Epithelial cell of proximal tubule (primary cell): ENCODE measurements around the gene RAB11FIP3. TPM values are rescaled to one million over a fixed set of nuclear protein-coding genes. Genes with fewer than 3 reads are reported as not detected.

Experiments used
- DNase-seq: peaks from one replicate; pipeline ENCODE4 v3.0.0-alpha.2; 2011; ENCODE audit warnings: low read depth
- H3K4me3 ChIP-seq: 2 replicates; pipeline ENCODE4 v1.5.1; 2011; ENCODE audit warnings: low read depth, mild to moderate bottlenecking, low read length
- CTCF ChIP-seq: conservative IDR thresholded peaks from 2 replicates; pipeline ENCODE4 v1.5.1; 2012; ENCODE audit warnings: low read depth, mild to moderate bottlenecking, low read length
- total RNA-seq: library from RNA; depleted of rRNA; stranded (reverse); fragments of >200 nt; gene quantifications from 2 replicates; pipeline ENCODE4 v1.2.3, GENCODE V29; 2015

RAB11FIP3 gene
- total RNA-seq, 1 donor from 2014 or later = 29.1 TPM

GRCh38 chr16:533391-534123 lies 108.1 kb downstream of the RAB11FIP3 start:
- TF ChIP-seq CTCF = peak; percentile 11
- no peak for DNase-seq
- H3K4me3 ChIP-seq = peak overlapping the region; percentile 18

GRCh38 chr16:534135-534534 lies 108.7 kb downstream of the RAB11FIP3 start:
- TF ChIP-seq CTCF = no peak
- DNase-seq = no peak
- peak overlapping the region; percentile 18 for H3K4me3 ChIP-seq

- no peak for DNase-seq
- TF ChIP-seq CTCF = no peak
- H3K4me3 ChIP-seq = no peak overlapping the region
Measured at GRCh38 chr16:534856-535445, 109.5 kb downstream of the RAB11FIP3 start.

GRCh38 chr16:535446-536405 lies 110.3 kb downstream of the RAB11FIP3 start:
- no peak for TF ChIP-seq CTCF
- DNase-seq = no peak
- no peak overlapping the region for H3K4me3 ChIP-seq

- DNase-seq = no peak
- TF ChIP-seq CTCF = no peak
Measured at GRCh38 chr16:536746-537145, 111.3 kb downstream of the RAB11FIP3 start.

GRCh38 chr16:537415-538335 lies 112.2 kb downstream of the RAB11FIP3 start:
- no peak for TF ChIP-seq CTCF
- no peak for DNase-seq
- no peak overlapping the region for H3K4me3 ChIP-seq

More at GRCh38 chr16:536746-537145, 111.3 kb downstream of the RAB11FIP3 start:
- no peak overlapping the region for H3K4me3 ChIP-seq
